Rectal smooth muscle tissue (tissue), 1 donor: Measurements from ENCODE around the gene KDF1.
A peak's percentile ranks its signal among the peaks of the same experiment; 100 is the strongest.
"Not testable (repeated sequence)": the region's sequence is repeated elsewhere in the genome, so short reads cannot be mapped to it uniquely, and the experiment has no call there.

Experiments used
- H3K27ac ChIP-seq: one replicate; pipeline ENCODE4 v1.7.0; 2013; ENCODE audit warnings: low read depth, low read length, inconsistent platforms
- H3K27me3 ChIP-seq: one replicate; pipeline ENCODE4 v1.7.0; 2013; ENCODE audit warnings: low read length; ENCODE audit not compliant: control insufficient read depth, insufficient read depth
- H3K36me3 ChIP-seq: one replicate; pipeline ENCODE4 v1.7.0; 2013; ENCODE audit warnings: low read length; ENCODE audit not compliant: control insufficient read depth, insufficient read depth
- H3K4me1 ChIP-seq: one replicate; pipeline ENCODE4 v1.7.0; 2013; ENCODE audit warnings: low read length; ENCODE audit not compliant: control insufficient read depth, insufficient read depth
- H3K4me3 ChIP-seq: one replicate; pipeline ENCODE4 v1.7.0; 2013; ENCODE audit warnings: low read length
- H3K9ac ChIP-seq: one replicate; pipeline ENCODE4 v1.7.0; 2013; ENCODE audit warnings: low read length

Gene KDF1

DNA sequence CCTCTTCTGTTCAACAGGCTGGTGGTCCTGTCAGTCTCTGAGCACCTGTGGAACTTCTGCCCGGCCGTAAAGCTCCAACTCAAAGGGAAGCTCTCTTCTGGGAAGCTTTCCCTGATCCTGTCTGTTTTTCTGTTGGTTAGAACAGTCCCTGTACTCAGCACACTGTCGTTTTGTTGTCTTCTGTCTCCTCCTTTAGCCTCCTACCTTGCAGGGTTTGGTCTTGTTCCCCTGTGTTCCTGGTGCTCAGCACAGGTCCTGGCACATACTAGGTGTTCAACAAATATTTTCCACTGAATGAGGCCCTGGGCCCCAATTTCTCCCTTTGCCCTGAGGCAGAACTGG, 328 bp upstream of the KDF1 start:
- Histone ChIP-seq H3K27me3 (peaks cover 5% of the 10 kb centered on the region), H3K4me1 (no peaks in the 10 kb centered on the region), H3K4me3 (peak overlapping the region; percentile 40), H3K27ac (no peak overlapping the region), H3K36me3 (no peaks in the 10 kb centered on the region), H3K9ac (no peak overlapping the region)

DNA sequence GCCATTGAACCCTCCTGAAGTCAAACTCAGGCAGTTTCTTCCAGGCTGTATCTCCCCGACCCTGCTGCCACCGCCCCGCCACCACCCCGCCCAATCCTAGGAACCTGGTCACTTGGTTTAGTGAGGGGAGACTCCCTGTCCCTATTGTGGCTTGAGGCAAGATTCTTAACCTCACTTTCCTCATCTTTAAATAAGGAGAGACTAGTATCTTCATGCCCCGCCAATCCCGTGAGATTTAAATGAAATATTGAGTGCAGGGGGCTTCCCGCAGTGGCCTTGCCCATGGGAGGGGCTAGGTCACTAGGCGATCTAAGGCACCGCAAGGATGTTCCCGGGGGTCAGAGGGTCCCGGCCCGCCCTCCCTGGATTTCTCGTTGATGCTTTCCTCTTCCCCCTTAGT, 998 bp downstream of the KDF1 start:
- Histone ChIP-seq H3K36me3 (no peaks in the 10 kb centered on the region), H3K27me3 (peaks cover 5% of the 10 kb centered on the region), H3K27ac (no peak overlapping the region), H3K4me1 (no peaks in the 10 kb centered on the region), H3K4me3 (peak overlapping the region; percentile 63), H3K9ac (peak overlapping the region; percentile 16)

DNA sequence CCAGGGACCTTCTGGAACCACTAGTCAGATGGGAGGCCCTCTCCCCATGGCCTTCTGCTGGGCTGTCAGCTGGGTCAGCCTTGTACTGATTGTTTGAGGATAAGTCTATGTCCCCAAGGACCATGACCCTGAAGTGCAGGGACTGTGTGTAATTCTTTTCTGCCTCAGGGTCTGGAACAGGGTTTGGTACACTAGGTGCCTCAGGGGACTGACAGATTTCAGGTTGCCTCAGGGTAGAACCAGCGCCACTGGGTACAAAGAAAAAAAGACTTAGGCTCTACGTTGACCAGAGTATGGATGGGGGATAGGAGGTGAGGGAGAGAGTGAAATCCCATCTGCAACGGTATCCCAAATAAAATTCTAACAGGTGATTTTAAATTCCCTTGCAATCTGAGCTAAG, 3.0 kb downstream of the KDF1 start:
- Histone ChIP-seq H3K4me3 (no peak overlapping the region), H3K27me3 (peaks cover 5% of the 10 kb centered on the region), H3K36me3 (no peaks in the 10 kb centered on the region)

DNA sequence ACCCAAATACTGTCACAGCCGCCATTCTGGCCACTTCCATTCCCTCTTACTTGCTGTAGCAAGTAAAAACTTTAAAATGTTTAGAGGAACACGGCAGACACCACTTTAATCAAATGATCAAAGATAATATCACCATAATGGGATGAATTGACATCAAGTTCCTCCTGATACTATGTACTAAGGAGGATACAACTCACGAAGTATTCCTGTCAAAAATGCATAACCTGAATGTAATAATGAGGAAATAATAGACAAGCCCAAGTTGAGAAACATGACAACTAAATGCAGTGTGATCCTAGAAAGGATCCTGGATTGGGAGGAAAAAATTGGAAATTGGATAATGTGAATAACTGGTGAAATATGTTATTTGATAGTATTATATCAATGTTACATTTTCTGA, 3.9 kb downstream of the KDF1 start:
- Histone ChIP-seq H3K36me3 (no peaks in the 10 kb centered on the region), H3K4me1 (no peaks in the 10 kb centered on the region), H3K4me3 (no peak overlapping the region), H3K9ac (no peak overlapping the region), H3K27ac (no peak overlapping the region), H3K27me3 (peaks cover 5% of the 10 kb centered on the region)

More for the DNA sequence above, 3.0 kb downstream of the KDF1 start:
- H3K9ac ChIP-seq: no peak overlapping the region
- no peak overlapping the region for H3K27ac ChIP-seq
- no peaks in the 10 kb centered on the region for H3K4me1 ChIP-seq

DNA sequence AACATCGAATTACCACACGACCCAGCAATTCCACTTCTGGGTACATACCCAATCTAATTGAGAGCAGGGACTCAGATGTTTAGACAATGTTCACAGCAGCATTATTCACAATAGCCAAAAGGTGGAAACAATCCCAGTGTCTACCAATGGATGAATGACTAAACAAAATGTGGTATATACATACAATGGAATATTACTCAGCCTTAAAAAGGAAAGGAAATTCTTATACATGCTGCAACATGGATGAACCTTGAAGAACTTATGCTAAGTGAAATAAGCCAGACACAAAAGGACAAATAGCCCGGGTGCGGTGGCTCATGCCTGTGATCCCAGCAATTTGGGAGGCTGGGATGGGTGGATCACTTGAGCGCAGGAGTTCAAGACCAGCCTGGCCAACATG, 6.9 kb downstream of the KDF1 start:
- H3K4me3 ChIP-seq: no peak overlapping the region
- H3K27me3 ChIP-seq: no peaks in the 10 kb centered on the region
- no peaks in the 10 kb centered on the region for H3K4me1 ChIP-seq
- H3K36me3 ChIP-seq: no peaks in the 10 kb centered on the region
- no peak overlapping the region for H3K27ac ChIP-seq
- no peak overlapping the region for H3K9ac ChIP-seq

DNA sequence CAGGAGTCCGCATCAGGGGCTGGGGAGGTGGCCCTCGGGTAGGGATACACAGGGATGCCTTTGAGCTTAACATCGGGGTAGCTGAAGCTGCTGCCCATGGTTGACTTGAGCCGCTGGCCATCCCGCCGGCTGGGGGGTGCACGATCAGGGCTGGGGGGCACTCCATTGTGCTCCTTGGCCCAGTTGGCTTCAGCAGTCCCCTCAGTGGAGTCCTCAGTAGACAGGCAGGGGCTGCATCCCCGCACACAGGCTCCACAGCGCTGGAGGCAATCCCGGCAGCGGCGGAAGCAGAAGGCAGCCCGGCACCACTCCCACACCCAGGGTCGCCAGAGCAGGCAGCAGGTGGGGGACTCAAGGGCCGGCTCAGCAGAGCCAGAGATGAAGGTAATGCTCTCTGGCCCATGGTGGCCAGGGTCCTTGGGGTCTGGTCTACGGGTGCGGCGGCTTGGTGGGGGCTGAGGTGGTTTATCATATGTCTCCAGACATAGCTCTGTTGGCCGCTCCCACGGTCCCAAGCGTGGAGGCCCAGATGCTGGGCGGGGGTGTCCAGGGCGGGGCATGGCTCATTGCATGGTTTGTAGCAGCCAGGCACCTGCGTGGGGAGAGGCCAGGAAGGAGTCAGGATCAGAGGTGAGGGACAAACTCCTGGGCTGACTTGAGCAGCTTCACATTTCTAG, 8.3 kb downstream of the KDF1 start:
- no peak overlapping the region for H3K4me3 ChIP-seq
- H3K27me3 ChIP-seq: no peaks in the 10 kb centered on the region
- H3K9ac ChIP-seq: no peak overlapping the region
- H3K4me1 ChIP-seq: no peaks in the 10 kb centered on the region
- no peaks in the 10 kb centered on the region for H3K36me3 ChIP-seq
- H3K27ac ChIP-seq: no peak overlapping the region

DNA sequence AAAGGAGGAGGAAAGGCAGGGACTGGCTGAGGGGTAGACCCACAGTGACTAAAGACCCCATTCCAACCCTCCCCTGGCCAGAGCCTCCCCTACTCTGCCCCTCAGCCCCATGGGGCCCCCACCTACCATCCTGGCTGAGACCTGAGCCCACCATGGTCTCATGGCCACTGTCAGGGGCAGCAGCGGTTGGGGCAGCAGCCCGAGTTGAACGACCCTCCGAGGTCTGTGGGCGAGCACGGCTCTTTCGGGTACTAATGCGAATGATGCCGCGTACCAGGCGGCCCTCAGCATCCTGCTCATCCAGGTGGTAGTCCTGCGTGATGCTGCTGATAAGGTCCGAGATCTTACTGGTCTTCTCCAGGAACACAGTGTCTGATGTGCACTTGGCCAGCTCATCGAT, 9.1 kb downstream of the KDF1 start:
- H3K9ac ChIP-seq: no peak overlapping the region
- no peak overlapping the region for H3K27ac ChIP-seq
- no peaks in the 10 kb centered on the region for H3K4me1 ChIP-seq
- H3K36me3 ChIP-seq: no peaks in the 10 kb centered on the region
- H3K4me3 ChIP-seq: no peak overlapping the region
- H3K27me3 ChIP-seq: no peaks in the 10 kb centered on the region

DNA sequence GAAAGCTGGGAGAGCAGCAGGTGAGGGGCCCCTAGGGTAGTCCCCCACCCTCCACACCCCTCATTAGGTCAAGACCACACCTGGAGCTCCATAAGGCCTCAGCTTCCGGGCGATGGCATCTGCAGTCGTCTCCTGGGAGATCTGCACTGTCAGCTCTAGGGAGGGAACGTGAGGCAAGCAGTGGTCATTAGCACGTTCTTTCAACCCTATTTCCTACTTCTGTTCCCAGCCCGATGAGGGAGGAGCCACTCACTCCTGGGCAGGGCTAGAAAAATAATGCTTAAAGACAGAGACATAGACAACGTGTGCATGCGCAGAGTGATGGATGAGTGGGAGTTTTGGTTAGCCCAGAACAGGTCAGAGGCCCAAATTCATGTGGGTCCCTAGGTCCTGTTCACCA, 9.7 kb downstream of the KDF1 start:
- Histone ChIP-seq H3K36me3 (peaks cover 2% of the 10 kb centered on the region), H3K4me3 (no peak overlapping the region), H3K27me3 (no peaks in the 10 kb centered on the region), H3K9ac (no peak overlapping the region), H3K27ac (no peak overlapping the region), H3K4me1 (no peaks in the 10 kb centered on the region)

DNA sequence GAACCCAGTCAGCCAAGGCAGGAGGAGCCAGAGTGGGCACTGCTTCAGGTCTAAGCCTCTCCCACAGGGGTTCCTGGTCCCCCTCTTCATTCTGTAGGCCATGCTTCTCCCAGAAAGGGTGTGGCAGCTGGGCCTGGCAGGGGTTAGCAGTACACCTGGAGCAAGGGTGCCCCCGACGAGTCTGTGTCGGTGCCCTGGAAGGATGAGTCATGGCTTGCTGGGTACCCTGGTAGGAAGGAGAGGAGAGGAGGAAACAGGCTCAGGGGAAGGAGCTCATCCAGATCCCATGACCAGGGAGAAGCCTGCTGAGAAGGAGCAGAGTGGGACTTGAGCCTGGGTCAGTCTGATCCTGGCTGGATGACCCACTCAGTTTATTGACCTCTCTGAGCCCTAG, 10.3 kb downstream of the KDF1 start:
- H3K9ac ChIP-seq: no peak overlapping the region
- H3K4me3 ChIP-seq: no peak overlapping the region
- H3K4me1 ChIP-seq: no peaks in the 10 kb centered on the region
- peaks cover 9% of the 10 kb centered on the region for H3K36me3 ChIP-seq
- H3K27me3 ChIP-seq: no peaks in the 10 kb centered on the region
- no peak overlapping the region for H3K27ac ChIP-seq

DNA sequence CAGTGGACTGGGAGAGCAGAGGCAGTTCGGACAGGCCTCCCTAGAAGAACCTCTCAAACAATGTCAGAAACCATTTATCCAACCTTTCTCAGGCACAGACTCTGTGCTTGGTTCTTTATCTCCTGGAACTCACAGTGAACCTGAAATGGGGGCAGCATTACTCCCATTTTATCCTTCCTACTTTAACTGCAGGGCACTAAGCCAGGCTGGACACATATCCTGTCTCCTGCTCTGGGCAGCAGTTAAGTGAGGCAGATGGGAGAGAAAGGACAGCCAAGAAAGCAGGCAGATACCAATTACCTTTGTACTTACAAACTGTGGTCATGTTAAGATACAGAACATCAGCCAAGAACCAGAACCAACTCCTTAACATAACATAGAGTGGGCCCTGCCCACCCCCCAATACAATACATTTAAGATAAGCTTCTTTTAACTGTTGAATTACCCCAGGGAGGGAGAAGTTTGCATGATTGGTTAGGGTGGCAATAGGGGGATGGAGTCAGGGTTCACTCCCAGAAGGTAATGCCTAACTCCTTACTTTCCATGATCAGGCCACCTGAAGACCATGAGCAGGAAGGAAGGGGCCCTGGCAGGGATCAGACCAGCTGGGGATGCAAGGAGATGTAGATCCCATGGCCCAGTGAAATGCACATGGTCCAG, 10.9 kb downstream of the KDF1 start:
- no peak overlapping the region for H3K4me3 ChIP-seq
- H3K9ac ChIP-seq: no peak overlapping the region
- no peaks in the 10 kb centered on the region for H3K27me3 ChIP-seq
- peaks cover 10% of the 10 kb centered on the region for H3K36me3 ChIP-seq
- H3K4me1 ChIP-seq: no peaks in the 10 kb centered on the region
- no peak overlapping the region for H3K27ac ChIP-seq

DNA sequence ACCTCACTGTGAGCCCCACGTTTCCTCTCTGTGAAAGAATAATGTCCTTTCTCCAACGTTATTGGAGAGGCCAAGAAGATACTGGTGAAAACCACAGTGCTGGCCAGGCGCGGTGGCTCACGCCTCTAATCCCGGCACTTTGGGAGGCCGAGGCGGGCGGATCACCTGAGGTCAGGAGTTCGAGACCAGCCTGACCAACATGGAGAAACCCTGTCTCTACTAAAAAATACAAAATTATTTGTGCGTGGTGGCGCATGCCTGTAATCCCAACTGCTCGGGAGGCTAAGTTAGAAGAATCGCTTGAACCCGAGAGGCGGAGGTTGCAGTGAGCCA, 11.6 kb downstream of the KDF1 start:
- not testable (repeated sequence) for H3K4me3 ChIP-seq, H3K27ac ChIP-seq, H3K9ac ChIP-seq, H3K4me1 ChIP-seq, H3K27me3 ChIP-seq
- peaks cover 11% of the 10 kb centered on the region for H3K36me3 ChIP-seq

DNA sequence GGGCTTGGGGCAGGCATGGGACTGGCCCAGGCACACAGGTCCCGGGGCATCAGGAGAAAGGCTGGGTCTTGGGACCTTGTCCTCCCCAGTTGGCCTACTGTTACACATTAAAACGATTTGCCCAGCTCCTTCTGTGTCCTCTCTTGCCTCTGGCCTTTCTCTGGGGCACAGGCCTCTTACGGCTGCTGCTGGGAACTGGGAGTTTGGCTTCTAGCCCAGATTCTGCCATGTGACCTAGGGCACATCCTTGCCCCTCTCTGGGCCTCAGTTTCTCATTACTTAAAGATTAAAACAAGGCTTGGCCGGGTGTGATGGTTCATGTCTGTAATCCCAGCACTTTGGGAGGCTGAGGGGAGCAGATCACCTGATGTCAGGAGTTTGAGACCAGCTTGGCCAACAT, 14.0 kb downstream of the KDF1 start:
- Histone ChIP-seq H3K9ac (no peak overlapping the region), H3K4me3 (no peak overlapping the region), H3K36me3 (peaks cover 22% of the 10 kb centered on the region), H3K27me3 (no peaks in the 10 kb centered on the region), H3K4me1 (no peaks in the 10 kb centered on the region), H3K27ac (no peak overlapping the region)

DNA sequence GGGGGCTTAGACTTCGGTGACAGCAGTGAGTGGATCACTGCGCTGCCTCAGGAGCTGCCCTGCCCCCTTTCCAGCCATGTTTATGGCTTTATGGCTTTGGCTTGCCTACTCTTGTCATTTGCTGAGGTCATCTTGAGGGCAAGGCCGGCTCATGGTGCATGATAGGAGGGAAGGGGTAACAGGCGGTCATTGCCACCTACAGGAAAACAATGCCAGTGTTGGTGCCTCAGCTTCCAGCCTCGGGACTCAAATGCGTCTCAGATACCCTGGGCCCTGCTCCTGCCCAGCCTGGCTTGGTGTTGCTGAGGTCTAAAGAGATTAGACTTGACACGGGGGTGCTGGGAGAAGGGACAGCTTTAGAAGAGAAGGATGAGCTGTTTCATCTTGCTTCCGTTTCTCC, 14.5 kb downstream of the KDF1 start:
- Histone ChIP-seq H3K4me1 (no peaks in the 10 kb centered on the region), H3K27ac (no peak overlapping the region), H3K27me3 (no peaks in the 10 kb centered on the region), H3K9ac (no peak overlapping the region), H3K36me3 (peaks cover 22% of the 10 kb centered on the region), H3K4me3 (no peak overlapping the region)
